ENCODE results near the gene KBTBD12.

- TF ChIP-seq CTCF (IDR thresholded peaks at IDR 0.05; ENCODE audit: extremely low read depth in 1 of 2, insufficient read depth in 1 of 2, low read depth in 1 of 2, low read length in 2 of 2) (no peak), POLR2AphosphoS5 (IDR thresholded peaks at IDR 0.05; ENCODE audit: insufficient read depth, low read depth, low read length) (no peak)
Measured at GRCh38 chr3:127865941-127866340, 49.1 kb upstream of the KBTBD12 start.
